Hepatocyte (in vitro differentiated cells): ENCODE data around the gene SPINT4. TPM values are rescaled to one million over a fixed set of nuclear protein-coding genes. Genes with fewer than 3 reads are reported as not detected.

Experiments used
- DNase-seq: peaks from one replicate; pipeline ENCODE4 v3.0.0-alpha.2; 2016; ENCODE audit warnings: low spot score
- H2AFZ ChIP-seq: fragments of 200-600 bp; sonication (generic); 2 replicates; pipeline ENCODE4 v1.6.0; 2016; ENCODE audit warnings: antibody characterized with exemption, mild to moderate bottlenecking
- H3K27ac ChIP-seq: fragments of 200-600 bp; sonication (generic); 2 replicates; pipeline ENCODE4 v1.5.1; 2016; ENCODE audit warnings: mild to moderate bottlenecking
- H3K27me3 ChIP-seq: fragments of 200-600 bp; sonication (generic); 2 replicates; pipeline ENCODE4 v1.6.1; 2016
- H3K36me3 ChIP-seq: fragments of 200-600 bp; sonication (generic); replicated peaks from 2 replicates; pipeline ENCODE4 v1.5.1; 2016; ENCODE audit warnings: low read depth; ENCODE audit not compliant: insufficient read depth
- H3K4me1 ChIP-seq: fragments of 200-600 bp; sonication (generic); 2 replicates; pipeline ENCODE4 v1.5.1; 2016; ENCODE audit warnings: mild to moderate bottlenecking, moderate library complexity; ENCODE audit not compliant: insufficient read depth
- H3K4me2 ChIP-seq: fragments of 200-600 bp; sonication (generic); 2 replicates; pipeline ENCODE4 v1.6.0; 2016
- H3K4me3 ChIP-seq: fragments of 200-600 bp; sonication (generic); 2 replicates; pipeline ENCODE4 v1.5.1; 2016; ENCODE audit warnings: mild to moderate bottlenecking
- H3K79me2 ChIP-seq: fragments of 200-600 bp; sonication (generic); 2 replicates; pipeline ENCODE4 v1.6.0; 2017; ENCODE audit warnings: mild to moderate bottlenecking
- H3K9me2 ChIP-seq: fragments of 200-600 bp; sonication (generic); replicated peaks from 2 replicates; pipeline ENCODE4 v1.6.0; 2017; ENCODE audit warnings: mild to moderate bottlenecking; ENCODE audit not compliant: insufficient read depth
- H3K9me3 ChIP-seq: fragments of 200-600 bp; sonication (generic); 2 replicates; pipeline ENCODE4 v1.5.1; 2016; ENCODE audit warnings: low read depth, mild to moderate bottlenecking
- H4K20me1 ChIP-seq: fragments of 200-600 bp; sonication (generic); 2 replicates; pipeline ENCODE4 v1.6.0; 2016; ENCODE audit warnings: mild to moderate bottlenecking; ENCODE audit not compliant: insufficient read depth, poor library complexity, severe bottlenecking
- CTCF ChIP-seq: fragments of 200-600 bp; sonication (generic); IDR thresholded peaks from 2 replicates; pipeline ENCODE4 v1.5.1; 2016; ENCODE audit warnings: antibody characterized with exemption, mild to moderate bottlenecking; ENCODE audit not compliant: poor library complexity
- EZH2 ChIP-seq: fragments of 200-600 bp; sonication (generic); IDR thresholded peaks from 2 replicates; pipeline ENCODE4 v1.6.1; 2016; ENCODE audit warnings: antibody characterized with exemption, mild to moderate bottlenecking, borderline replicate concordance
- EZH2phosphoT487 ChIP-seq: fragments of 200-600 bp; sonication (generic); IDR thresholded peaks from one replicate; pipeline ENCODE4 v1.6.1; 2018; ENCODE audit warnings: antibody characterized with exemption, mild to moderate bottlenecking, low read depth, moderate library complexity; ENCODE audit not compliant: unreplicated experiment, severe bottlenecking
- WGBS: methylation state at CpG from one replicate; pipeline ENCODE4 v1.1.6; 2016; ENCODE audit warnings: low lambda C conversion rate; ENCODE audit errors: missing lambda C conversion rate; 5-methylcytosine and 5-hydroxymethylcytosine counted together
- polyA plus RNA-seq: library from polyadenylated mRNA; unstranded; fragments of >200 nt; fragmentation: Nextera tagmentation; extraction: Ambion mirVana; gene quantifications from 2 replicates; pipeline ENCODE4 v1.2.1, GENCODE V29; 2016
- total RNA-seq: library from RNA; depleted of rRNA; stranded (reverse); fragments of >200 nt; gene quantifications from 2 replicates; pipeline ENCODE4 v1.2.3, GENCODE V29; 2014

The SPINT4 gene
- total and polyA plus RNA-seq, 2 experiments from 2014 or later, result not detected

- H3K27me3 ChIP-seq, result no peaks in the 10 kb centered on the region
- H3K9me3 ChIP-seq, result no peaks in the 10 kb centered on the region
- DNase-seq, result no peak
- no peaks in the 10 kb centered on the region for H3K79me2 ChIP-seq
- H3K9me2 ChIP-seq, result no peaks in the 10 kb centered on the region
- TF ChIP-seq EZH2 (no peak), CTCF (no peak), EZH2phosphoT487 (no peak)
- H3K27ac ChIP-seq, result no peak overlapping the region
- no peaks in the 10 kb centered on the region for H4K20me1 ChIP-seq
- no peak overlapping the region for H2AFZ ChIP-seq
- H3K4me2 ChIP-seq, result no peak overlapping the region
- H3K4me3 ChIP-seq, result no peak overlapping the region
- no peaks in the 10 kb centered on the region for H3K36me3 ChIP-seq
- H3K4me1 ChIP-seq, result no peaks in the 10 kb centered on the region
Observed at GRCh38 chr20:45732199-45732598, 10.1 kb downstream of the SPINT4 start.

GRCh38 chr20:45735552-45735951 lies 13.4 kb downstream of the SPINT4 start:
- Histone ChIP-seq H3K27ac (no peak overlapping the region), H3K79me2 (no peaks in the 10 kb centered on the region), H3K4me2 (no peak overlapping the region), H3K4me3 (no peak overlapping the region), H3K9me2 (no peaks in the 10 kb centered on the region), H2AFZ (no peak overlapping the region), H3K9me3 (no peaks in the 10 kb centered on the region), H3K36me3 (no peaks in the 10 kb centered on the region), H3K4me1 (no peaks in the 10 kb centered on the region), H3K27me3 (no peaks in the 10 kb centered on the region), H4K20me1 (no peaks in the 10 kb centered on the region)
- no peak for TF ChIP-seq EZH2phosphoT487
- no peak for TF ChIP-seq CTCF
- TF ChIP-seq EZH2, result no peak
- DNase-seq, result no peak
- 90% methylated on average over 8 of the region's 8 CpGs for WGBS

GRCh38 chr20:45735988-45736387 lies 13.8 kb downstream of the SPINT4 start:
- Histone ChIP-seq H3K36me3 (no peaks in the 10 kb centered on the region), H3K27ac (no peak overlapping the region), H3K4me1 (no peaks in the 10 kb centered on the region), H3K79me2 (no peaks in the 10 kb centered on the region), H3K4me3 (no peak overlapping the region), H3K9me3 (no peaks in the 10 kb centered on the region), H4K20me1 (no peaks in the 10 kb centered on the region), H3K4me2 (no peak overlapping the region), H3K9me2 (no peaks in the 10 kb centered on the region), H2AFZ (no peak overlapping the region), H3K27me3 (no peaks in the 10 kb centered on the region)
- no peak for DNase-seq
- WGBS, result 98% methylated on average over 22 of the region's 23 CpGs
- no peak for TF ChIP-seq CTCF
- no peak for TF ChIP-seq EZH2phosphoT487
- TF ChIP-seq EZH2, result no peak

GRCh38 chr20:45742596-45742995 lies 20.4 kb downstream of the SPINT4 start:
- no peak for DNase-seq
- H3K36me3 ChIP-seq, result no peaks in the 10 kb centered on the region
- no peaks in the 10 kb centered on the region for H4K20me1 ChIP-seq
- no peaks in the 10 kb centered on the region for H3K9me3 ChIP-seq
- WGBS, result 86% methylated on average over 4 of the region's 4 CpGs
- H2AFZ ChIP-seq, result no peak overlapping the region
- no peaks in the 10 kb centered on the region for H3K27me3 ChIP-seq
- TF ChIP-seq EZH2phosphoT487, result no peak
- TF ChIP-seq EZH2, result no peak
- TF ChIP-seq CTCF, result no peak
- no peaks in the 10 kb centered on the region for H3K79me2 ChIP-seq
- H3K27ac ChIP-seq, result no peak overlapping the region
- no peak overlapping the region for H3K4me3 ChIP-seq
- H3K4me2 ChIP-seq, result no peak overlapping the region
- no peaks in the 10 kb centered on the region for H3K9me2 ChIP-seq
- H3K4me1 ChIP-seq, result no peaks in the 10 kb centered on the region
